Hindlimb muscle (tissue), 1 donor: ENCODE data around the gene KRT39. TPM values are rescaled to one million over a fixed set of nuclear protein-coding genes. Genes with fewer than 3 reads are reported as not detected.
"Not testable (repeated sequence)": the region's sequence is repeated elsewhere in the genome, so short reads cannot be mapped to it uniquely, and the experiment has no call there.

Experiments
- DNase-seq: peaks from one replicate; pipeline ENCODE4 v3.0.0-alpha.2; 2013
- polyA plus RNA-seq: library from polyadenylated mRNA; unstranded; fragments of 120-200 nt; gene quantifications from one replicate; pipeline ENCODE4 v1.2.1, GENCODE V29; 2013; ENCODE audit not compliant: insufficient read length

KRT39 gene
- 2.9 TPM for polyA plus RNA-seq

- no peak for DNase-seq
Measured at GRCh38 chr17:40966848-40967247, at the start of gene KRT39. Gene KRT39 (minus strand): TSS chr17:40966948. CDS start chr17:40966856, 92 bp downstream.

GRCh38 chr17:41015454-41015853 lies 48.7 kb upstream of the KRT39 start:
- DNase-seq = no peak

- peak; percentile 9 for DNase-seq
Measured at GRCh38 chr17:41013606-41014005, 46.9 kb upstream of the KRT39 start.

- no peak for DNase-seq
Measured at GRCh38 chr17:41013181-41013580, 46.4 kb upstream of the KRT39 start.

- no peak for DNase-seq
Measured at GRCh38 chr17:41012326-41013120, 45.8 kb upstream of the KRT39 start.

GRCh38 chr17:41010441-41010840 lies 43.7 kb upstream of the KRT39 start:
- DNase-seq = no peak

- no peak for DNase-seq
Measured at GRCh38 chr17:41009936-41010335, 43.2 kb upstream of the KRT39 start.

GRCh38 chr17:41009301-41009760 lies 42.6 kb upstream of the KRT39 start:
- no peak for DNase-seq

GRCh38 chr17:41008811-41009210 lies 42.1 kb upstream of the KRT39 start, which contains the start of gene KRTAP3-1:
Gene KRTAP3-1 (minus strand): TSS chr17:41009128. CDS start chr17:41009074, 54 bp downstream.
- no peak for DNase-seq

- DNase-seq = no peak
Measured at GRCh38 chr17:41004397-41004796, 37.6 kb upstream of the KRT39 start.

- no peak for DNase-seq
Measured at GRCh38 chr17:41003926-41004325, 37.2 kb upstream of the KRT39 start.

- no peak for DNase-seq
Measured at GRCh38 chr17:41002814-41003213, 36.1 kb upstream of the KRT39 start.

GRCh38 chr17:41001795-41002194 lies 35.0 kb upstream of the KRT39 start:
- no peak for DNase-seq

GRCh38 chr17:40999563-40999962 lies 32.8 kb upstream of the KRT39 start, which contains the start of gene KRTAP3-2:
Gene KRTAP3-2 (minus strand): TSS chr17:40999906. CDS start chr17:40999853, 53 bp downstream.
- DNase-seq = not testable (repeated sequence)

- no peak for DNase-seq
Measured at GRCh38 chr17:40997361-40997760, 30.6 kb upstream of the KRT39 start.

GRCh38 chr17:40996829-40997228 lies 30.1 kb upstream of the KRT39 start:
- no peak for DNase-seq

- no peak for DNase-seq
Measured at GRCh38 chr17:40995116-40995515, 28.4 kb upstream of the KRT39 start.

- DNase-seq = no peak
Measured at GRCh38 chr17:40993839-40994238, 27.1 kb upstream of the KRT39 start, which contains the start of gene KRTAP3-3. Gene KRTAP3-3 (minus strand): TSS chr17:40994164. CDS start chr17:40994097, 67 bp downstream.

GRCh38 chr17:40993084-40993483 lies 26.3 kb upstream of the KRT39 start:
- no peak for DNase-seq

- no peak for DNase-seq
Measured at GRCh38 chr17:40992666-40993065, 25.9 kb upstream of the KRT39 start.

- no peak for DNase-seq
Measured at GRCh38 chr17:40986920-40987319, 20.2 kb upstream of the KRT39 start.

GRCh38 chr17:40984226-40984625 lies 17.5 kb upstream of the KRT39 start, which contains the start of gene KRT40:
Gene KRT40 (minus strand): TSS chr17:40984326. CDS start chr17:40984273, 53 bp downstream.
- DNase-seq = no peak

- DNase-seq = no peak
Measured at GRCh38 chr17:40981115-40981514, 14.4 kb upstream of the KRT39 start.

GRCh38 chr17:40980596-40980995 lies 13.8 kb upstream of the KRT39 start:
- DNase-seq = peak; percentile 23
